H7 (cell line): ENCODE data around the gene ART5. TPM values are rescaled to one million over a fixed set of nuclear protein-coding genes. Genes with fewer than 3 reads are reported as not detected.

ENCODE experiments used
- DNase-seq: peaks from one replicate; pipeline ENCODE4 v3.0.0; 2012
- H3K27me3 ChIP-seq: 2 replicates; pipeline ENCODE4 v1.6.0; 2011; ENCODE audit warnings: mild to moderate bottlenecking, low read length; ENCODE audit not compliant: control insufficient read depth, insufficient read depth
- H3K36me3 ChIP-seq: replicated peaks from 2 replicates; pipeline ENCODE4 v1.5.1; 2011; ENCODE audit warnings: low read length; ENCODE audit not compliant: control insufficient read depth, insufficient read depth
- H3K4me3 ChIP-seq: 2 replicates; pipeline ENCODE4 v1.5.1; 2011; ENCODE audit warnings: low read depth, mild to moderate bottlenecking, control low read depth, low read length, moderate library complexity; ENCODE audit not compliant: insufficient read depth
- total RNA-seq: library from RNA; depleted of rRNA; stranded (reverse); fragments of >200 nt; shearing (Covaris generic); gene quantifications from 2 replicates; pipeline ENCODE4 v1.2.3, GENCODE V29; 2014

ART5 gene
- total RNA-seq, 1 experiment from 2014 or later: 6.5 TPM

- peak; percentile 99 for DNase-seq
- peak overlapping the region; percentile 59 for H3K4me3 ChIP-seq
- H3K36me3 ChIP-seq: no peaks in the 10 kb centered on the region
Measured at GRCh38 chr11:3642071-3642951, 519 bp upstream of the ART5 start.

GRCh38 chr11:3641191-3641590, 601 bp downstream of the ART5 start:
- Histone ChIP-seq H3K36me3 (no peaks in the 10 kb centered on the region), H3K4me3 (peak overlapping the region; percentile 45; the same call in 1 of the 2 replicates), H3K27me3 (peaks cover 7% of the 10 kb centered on the region)
- peak; percentile 57 for DNase-seq

More at GRCh38 chr11:3642071-3642951, 519 bp upstream of the ART5 start:
- H3K27me3 ChIP-seq: peaks cover 7% of the 10 kb centered on the region

DNA sequence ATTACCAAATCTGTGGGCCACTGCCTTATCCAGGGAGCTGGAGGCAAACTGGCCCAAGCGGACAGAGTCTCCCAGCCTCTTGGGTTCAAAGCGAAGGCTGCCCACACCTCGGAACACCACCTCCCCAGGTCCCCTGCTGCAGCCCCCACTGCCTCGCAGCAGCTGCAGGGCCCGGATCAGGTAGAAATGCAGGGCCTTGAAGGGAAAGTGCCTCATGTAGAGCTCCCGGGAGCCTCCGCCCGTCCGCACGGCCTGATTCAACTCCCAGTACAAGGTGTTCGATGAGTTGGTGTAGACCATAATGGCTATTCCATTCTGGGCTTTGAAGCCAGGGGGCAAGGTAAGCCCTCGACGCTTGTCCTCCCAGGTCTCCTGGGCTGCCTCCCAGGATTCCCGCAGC, 2.0 kb downstream of the ART5 start:
- no peak overlapping the region for H3K4me3 ChIP-seq
- no peak for DNase-seq

GRCh38 chr11:3638513-3638912, 3.3 kb downstream of the ART5 start:
- H3K4me3 ChIP-seq: no peak overlapping the region

More for the DNA sequence above, 2.0 kb downstream of the ART5 start:
- Histone ChIP-seq H3K27me3 (peaks cover 7% of the 10 kb centered on the region), H3K36me3 (no peaks in the 10 kb centered on the region)

GRCh38 chr11:3637201-3637600, 4.6 kb downstream of the ART5 start:
- Histone ChIP-seq H3K4me3 (no peak overlapping the region), H3K36me3 (no peaks in the 10 kb centered on the region), H3K27me3 (peaks cover 7% of the 10 kb centered on the region)
- DNase-seq: no peak

More at GRCh38 chr11:3638513-3638912, 3.3 kb downstream of the ART5 start:
- H3K27me3 ChIP-seq: peaks cover 7% of the 10 kb centered on the region
- no peak for DNase-seq
- H3K36me3 ChIP-seq: no peaks in the 10 kb centered on the region

- no peak overlapping the region for H3K4me3 ChIP-seq
- no peaks in the 10 kb centered on the region for H3K36me3 ChIP-seq
- no peaks in the 10 kb centered on the region; the same call in 1 of the 2 replicates for H3K27me3 ChIP-seq
- DNase-seq: peak; percentile 16
Measured at GRCh38 chr11:3635641-3636375, 6.0 kb downstream of the ART5 start.

- Histone ChIP-seq H3K27me3 (no peaks in the 10 kb centered on the region), H3K36me3 (no peaks in the 10 kb centered on the region), H3K4me3 (no peak overlapping the region)
- no peak for DNase-seq
Measured at GRCh38 chr11:3632070-3632660, 9.6 kb downstream of the ART5 start.

DNA sequence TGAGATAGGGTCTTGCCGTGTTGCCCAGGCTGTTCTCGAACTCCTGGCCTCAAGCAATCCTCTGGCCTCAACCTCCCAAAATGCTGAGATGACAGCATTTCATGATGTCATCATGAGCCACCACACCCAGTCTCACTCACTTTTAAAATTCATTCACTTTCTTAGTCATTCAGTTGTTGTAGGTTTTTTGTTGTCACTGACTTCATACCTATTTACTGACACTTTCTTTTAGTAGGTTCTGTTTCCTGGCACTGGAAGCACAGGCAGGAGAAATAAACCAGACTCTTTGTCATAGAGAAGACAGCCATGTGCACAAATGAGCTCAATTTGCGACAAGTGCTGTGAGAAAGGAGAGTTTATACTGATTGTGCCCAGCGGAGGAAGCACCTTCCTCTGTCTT, 10.5 kb downstream of the ART5 start:
- Histone ChIP-seq H3K36me3 (no peaks in the 10 kb centered on the region), H3K4me3 (no peak overlapping the region), H3K27me3 (no peaks in the 10 kb centered on the region)
- no peak for DNase-seq

DNA sequence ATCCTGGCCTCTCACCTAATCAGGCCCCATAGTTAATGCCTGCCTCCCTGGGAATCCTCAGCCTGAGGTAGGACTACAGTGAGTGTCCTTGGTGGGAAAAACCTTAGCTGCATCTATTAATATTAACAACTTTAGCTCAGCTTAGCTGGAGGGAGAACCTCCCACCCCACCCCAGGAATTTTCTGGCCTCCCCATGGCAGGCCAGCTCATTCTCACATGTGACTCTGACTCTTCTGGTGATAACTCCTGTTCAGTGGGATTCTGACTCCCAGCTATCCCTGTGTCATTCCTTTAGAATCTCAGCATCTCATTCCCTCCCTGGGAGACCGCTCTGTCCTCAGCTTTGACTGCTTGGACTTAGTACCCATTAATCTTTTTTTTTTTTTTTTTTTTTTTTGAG, 14.5 kb downstream of the ART5 start:
- Histone ChIP-seq H3K4me3 (no peak overlapping the region), H3K36me3 (no peaks in the 10 kb centered on the region), H3K27me3 (no peaks in the 10 kb centered on the region)
- DNase-seq: no peak

- no peak overlapping the region for H3K4me3 ChIP-seq
- H3K36me3 ChIP-seq: no peaks in the 10 kb centered on the region
- DNase-seq: peak; percentile 64
- H3K27me3 ChIP-seq: no peaks in the 10 kb centered on the region
Measured at GRCh38 chr11:3626250-3626960, 15.4 kb downstream of the ART5 start.

- DNase-seq: no peak
- no peaks in the 10 kb centered on the region for H3K36me3 ChIP-seq
- H3K27me3 ChIP-seq: no peaks in the 10 kb centered on the region
- no peak overlapping the region for H3K4me3 ChIP-seq
Measured at GRCh38 chr11:3623767-3624458, 17.9 kb downstream of the ART5 start.

GRCh38 chr11:3623121-3623520, 18.7 kb downstream of the ART5 start:
- DNase-seq: no peak
- no peaks in the 10 kb centered on the region for H3K36me3 ChIP-seq
- no peaks in the 10 kb centered on the region for H3K27me3 ChIP-seq
- H3K4me3 ChIP-seq: no peak overlapping the region

GRCh38 chr11:3622521-3622920, 19.3 kb downstream of the ART5 start:
- H3K36me3 ChIP-seq: no peaks in the 10 kb centered on the region
- H3K27me3 ChIP-seq: no peaks in the 10 kb centered on the region
- no peak overlapping the region for H3K4me3 ChIP-seq
- no peak for DNase-seq

- no peaks in the 10 kb centered on the region; the same call in 1 of the 2 replicates for H3K27me3 ChIP-seq
- no peaks in the 10 kb centered on the region for H3K36me3 ChIP-seq
- no peak overlapping the region for H3K4me3 ChIP-seq
- no peak for DNase-seq
Measured at GRCh38 chr11:3617990-3618389, 23.8 kb downstream of the ART5 start.
